Measurements from ENCODE around the gene WASHC3. TPM values are rescaled to one million over a fixed set of nuclear protein-coding genes. Genes with fewer than 3 reads are reported as not detected.

The WASHC3 gene
- total and polyA plus RNA-seq, 7 experiments from 2014 or later, result 32.8 to 87.9 (median 51.0) TPM

DNA sequence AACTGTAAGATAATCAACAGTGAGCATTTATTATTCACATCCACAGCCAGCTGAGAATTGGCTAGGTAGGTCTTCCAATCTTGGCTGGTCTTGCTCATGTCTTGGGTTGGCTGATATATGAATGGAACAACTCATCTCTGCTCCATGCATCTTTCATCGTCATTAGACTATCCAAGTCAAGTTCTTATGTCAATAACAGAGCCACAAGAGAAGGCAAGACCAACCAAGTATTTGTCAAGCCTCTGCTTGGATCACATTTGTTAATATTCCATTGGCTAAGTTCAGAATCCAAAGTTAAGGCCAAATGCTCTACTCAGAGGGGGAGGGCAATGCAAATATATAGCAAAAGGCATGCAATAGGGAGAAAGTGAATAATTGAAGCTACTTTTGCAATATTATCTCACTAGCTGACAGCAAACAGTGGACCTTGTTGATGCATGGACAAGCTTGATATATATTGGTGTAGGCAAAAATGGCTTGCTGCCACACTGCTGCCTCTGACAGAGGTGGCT, 53.1 kb downstream of the WASHC3 start:
- ATAC-seq, result no peak
- no peak for DNase-seq
- Mint-ChIP-seq H3K4me3 (no peak overlapping the region), H3K4me1 (peaks cover 0 to 5% (median 0%) of the 10 kb centered on the region in 7 donors), H3K36me3 (peaks cover 5 to 27% (median 22%) of the 10 kb centered on the region in 5 donors), H3K9me3 (no peaks in the 10 kb centered on the region), H3K27me3 (no peaks in the 10 kb centered on the region), H3K27ac (peak overlapping the region in 1 of 9 donors; percentile 29)
- Histone ChIP-seq H3K27ac (ENCODE audit: low read depth, low read length) (no peak overlapping the region), H3K36me3 (ENCODE audit: control insufficient read depth in 2 of 3, insufficient read depth in 3 of 3, low read length in 3 of 3) (peaks cover 0 to 9% (median 8%) of the 10 kb centered on the region in 3 experiments), H3K4me1 (ENCODE audit: control insufficient read depth in 2 of 2, insufficient read depth in 2 of 2, low read length in 2 of 2) (no peaks in the 10 kb centered on the region), H3K4me3 (ENCODE audit: low read length) (no peak overlapping the region), H3K27me3 (ENCODE audit: control insufficient read depth in 2 of 2, insufficient read depth in 2 of 2, low read length in 2 of 2) (no peaks in the 10 kb centered on the region), H3K9me3 (ENCODE audit: control insufficient read depth in 2 of 3, low read length in 3 of 3) (no peaks in the 10 kb centered on the region)
- ChIA-PET CTCF (no interaction called here), POLR2A (no interaction called here)
- intact Hi-C loops (cut with micrococcal nuclease), result no loop called here

DNA sequence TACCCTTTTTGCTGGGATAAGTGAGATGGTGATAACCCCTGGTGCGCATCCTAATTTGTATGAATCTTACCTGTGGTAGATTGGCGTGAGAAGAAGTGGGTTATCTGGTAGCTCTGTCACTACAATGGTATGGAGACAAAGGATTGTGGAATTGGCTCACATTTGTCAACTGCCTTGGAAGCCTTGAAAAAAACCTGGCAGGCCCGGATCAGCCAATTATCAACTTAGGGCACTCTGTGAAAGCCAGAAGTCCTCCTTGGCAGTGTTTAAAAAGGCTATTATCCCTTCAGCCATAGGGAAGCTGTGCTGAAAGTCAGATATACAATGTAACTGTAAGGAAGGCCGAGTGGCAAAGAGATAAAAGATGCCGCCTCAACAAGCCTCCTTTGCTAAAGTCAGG, 56.5 kb downstream of the WASHC3 start:
- ChIA-PET CTCF (no interaction called here), POLR2A (no interaction called here)
- ATAC-seq, result no peak
- Mint-ChIP-seq H3K27ac (no peak overlapping the region), H3K27me3 (peaks cover 0 to 9% (median 6%) of the 10 kb centered on the region in 5 donors), H3K9me3 (no peaks in the 10 kb centered on the region), H3K4me1 (peaks cover 0 to 3% (median 0%) of the 10 kb centered on the region in 7 donors), H3K4me3 (no peak overlapping the region), H3K36me3 (peaks cover 0 to 13% (median 5%) of the 10 kb centered on the region in 5 donors)
- Histone ChIP-seq H3K27ac (ENCODE audit: low read depth, low read length) (no peak overlapping the region), H3K27me3 (ENCODE audit: control insufficient read depth in 2 of 2, insufficient read depth in 2 of 2, low read length in 2 of 2) (no peaks in the 10 kb centered on the region), H3K4me3 (ENCODE audit: low read length) (no peak overlapping the region), H3K36me3 (ENCODE audit: control insufficient read depth in 2 of 3, insufficient read depth in 3 of 3, low read length in 3 of 3) (no peaks in the 10 kb centered on the region), H3K4me1 (ENCODE audit: control insufficient read depth in 2 of 2, insufficient read depth in 2 of 2, low read length in 2 of 2) (no peaks in the 10 kb centered on the region), H3K9me3 (ENCODE audit: control insufficient read depth in 2 of 3, low read length in 3 of 3) (no peaks in the 10 kb centered on the region)
- no peak for DNase-seq
- intact Hi-C loops (cut with micrococcal nuclease), result no loop called here

DNA sequence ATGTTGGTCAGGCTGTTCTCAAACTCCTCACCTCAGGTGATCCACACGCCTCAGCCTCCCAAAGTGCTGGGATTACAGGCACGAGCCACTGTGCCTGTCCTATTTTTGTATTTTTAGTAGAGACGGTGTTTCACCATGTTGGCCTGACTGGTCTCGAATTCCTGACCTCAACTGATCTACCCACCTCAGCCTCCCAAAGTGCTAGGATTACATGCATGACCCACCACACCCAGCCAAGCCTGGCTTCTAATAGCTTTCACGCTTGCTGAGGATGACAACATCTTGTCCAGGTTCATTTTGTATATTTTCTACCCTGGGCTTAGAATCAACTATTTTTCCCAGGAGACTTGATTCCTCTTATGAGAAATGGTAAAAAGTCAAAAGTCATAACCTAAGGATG, 64.7 kb downstream of the WASHC3 start:
- Histone ChIP-seq H3K4me1 (ENCODE audit: control insufficient read depth in 2 of 2, insufficient read depth in 2 of 2, low read length in 2 of 2) (no peaks in the 10 kb centered on the region), H3K4me3 (ENCODE audit: low read length) (no peak overlapping the region), H3K9me3 (ENCODE audit: control insufficient read depth in 2 of 3, low read length in 3 of 3) (no peaks in the 10 kb centered on the region), H3K36me3 (ENCODE audit: control insufficient read depth in 2 of 3, insufficient read depth in 3 of 3, low read length in 3 of 3) (no peaks in the 10 kb centered on the region), H3K27me3 (ENCODE audit: control insufficient read depth in 2 of 2, insufficient read depth in 2 of 2, low read length in 2 of 2) (no peaks in the 10 kb centered on the region), H3K27ac (ENCODE audit: low read depth, low read length) (no peak overlapping the region)
- DNase-seq, result no peak
- Mint-ChIP-seq H3K27me3 (peaks cover 9 to 31% (median 24%) of the 10 kb centered on the region in 5 donors), H3K4me3 (no peak overlapping the region), H3K9me3 (peaks cover 0 to 1% (median 0%) of the 10 kb centered on the region in 11 donors), H3K27ac (no peak overlapping the region), H3K36me3 (no peaks in the 10 kb centered on the region), H3K4me1 (peaks cover 0 to 10% (median 0%) of the 10 kb centered on the region in 7 donors)
- intact Hi-C loops (cut with micrococcal nuclease), result no loop called here
- CTCF ChIA-PET, result no interaction called here
- POLR2A ChIA-PET, result no interaction called here
- no peak for ATAC-seq

DNA sequence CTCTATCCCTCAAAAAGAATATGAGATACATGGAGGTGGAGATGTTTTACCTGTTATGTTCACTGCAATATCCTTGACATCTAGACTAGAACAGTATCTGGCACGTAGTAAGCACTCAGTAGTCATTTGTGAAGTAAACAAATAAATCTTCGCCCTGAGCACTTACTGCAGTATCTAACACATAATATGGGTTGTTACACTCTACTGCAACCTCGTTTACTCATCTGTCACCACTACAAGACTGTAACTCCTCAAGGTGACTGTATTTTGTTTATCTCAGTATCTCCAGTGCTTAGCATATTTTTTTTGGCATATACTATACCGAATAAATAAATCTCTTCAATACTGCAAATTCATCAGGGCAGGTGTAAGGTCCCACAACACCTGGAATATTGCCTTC, 66.1 kb downstream of the WASHC3 start:
- Mint-ChIP-seq H3K4me1 (peaks cover 0 to 10% (median 0%) of the 10 kb centered on the region in 7 donors), H3K4me3 (no peak overlapping the region), H3K36me3 (no peaks in the 10 kb centered on the region), H3K27ac (no peak overlapping the region), H3K9me3 (peaks cover 0 to 1% (median 0%) of the 10 kb centered on the region in 11 donors), H3K27me3 (peaks cover 20 to 34% (median 30%) of the 10 kb centered on the region in 5 donors)
- H3K36me3 ChIP-seq (ENCODE audit: control insufficient read depth in 2 of 3, insufficient read depth in 3 of 3, low read length in 3 of 3), result no peaks in the 10 kb centered on the region
- H3K4me3 ChIP-seq (ENCODE audit: low read length), result no peak overlapping the region
- no peaks in the 10 kb centered on the region for H3K27me3 ChIP-seq (ENCODE audit: control insufficient read depth in 2 of 2, insufficient read depth in 2 of 2, low read length in 2 of 2)
- intact Hi-C loops (cut with micrococcal nuclease), result no loop called here
- DNase-seq (no peak), ATAC-seq (no peak)
- H3K27ac ChIP-seq (ENCODE audit: low read depth, low read length), result no peak overlapping the region
- POLR2A ChIA-PET, result no interaction called here
- CTCF ChIA-PET, result interaction anchor here (0.6 kb wide), 1 partner anchor 416 kb away, joined by 4 read pairs; no protein-coding TSS in a partner anchor
- H3K4me1 ChIP-seq (ENCODE audit: control insufficient read depth in 2 of 2, insufficient read depth in 2 of 2, low read length in 2 of 2), result no peaks in the 10 kb centered on the region
- H3K9me3 ChIP-seq (ENCODE audit: control insufficient read depth in 2 of 3, low read length in 3 of 3), result no peaks in the 10 kb centered on the region

DNA sequence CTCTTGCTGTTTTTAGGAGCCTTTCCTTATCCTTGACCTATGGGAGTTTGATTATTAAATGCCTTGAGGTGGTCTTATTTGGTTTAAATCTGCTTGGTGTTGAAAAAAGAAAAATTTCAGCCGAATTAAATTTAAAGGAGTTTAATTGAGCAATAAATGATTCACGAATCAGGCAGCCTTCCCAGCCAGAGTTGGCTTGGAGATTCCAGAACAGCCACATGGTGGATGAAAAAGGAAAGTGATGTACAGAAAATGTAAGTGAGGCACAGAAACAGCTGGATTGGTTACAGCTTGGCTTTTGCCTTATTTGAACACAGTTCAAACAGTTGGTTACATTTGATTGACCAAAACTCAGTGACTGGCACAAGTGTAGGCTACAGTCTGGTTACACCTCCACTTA, 69.7 kb downstream of the WASHC3 start:
- H3K9me3 Mint-ChIP-seq, result peaks cover 0 to 1% (median 0%) of the 10 kb centered on the region in 11 donors
- POLR2A ChIA-PET, result no interaction called here

DNA sequence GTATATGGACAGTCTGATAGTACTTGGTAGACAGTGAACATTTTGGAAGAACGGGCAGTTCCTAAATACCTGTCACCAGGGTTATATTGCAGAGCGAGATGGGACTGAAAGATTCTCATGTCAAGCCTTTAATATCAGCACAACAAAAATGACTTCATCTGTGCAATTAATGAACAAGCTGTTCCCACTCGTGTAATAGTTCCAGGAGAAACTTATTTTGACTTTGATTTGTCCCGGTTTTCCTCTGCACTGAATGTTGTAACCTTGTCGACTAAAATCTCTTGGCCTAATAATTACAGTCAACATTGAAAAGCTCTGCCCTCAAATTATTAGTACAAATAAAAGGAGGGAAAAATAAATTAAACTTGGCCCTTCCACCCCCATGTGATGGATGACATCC, 79.5 kb downstream of the WASHC3 start:
- no peak for DNase-seq

More for the DNA sequence above, 69.7 kb downstream of the WASHC3 start:
- Mint-ChIP-seq H3K36me3 (no peaks in the 10 kb centered on the region), H3K27ac (no peak overlapping the region), H3K27me3 (peaks cover 21 to 49% (median 24%) of the 10 kb centered on the region in 5 donors), H3K4me3 (no peak overlapping the region), H3K4me1 (peaks cover 0 to 10% (median 0%) of the 10 kb centered on the region in 7 donors)
- H3K27me3 ChIP-seq (ENCODE audit: control insufficient read depth in 2 of 2, insufficient read depth in 2 of 2, low read length in 2 of 2), result no peaks in the 10 kb centered on the region
- CTCF ChIA-PET, result no interaction called here
- intact Hi-C loops (cut with micrococcal nuclease), result no loop called here
- no peak overlapping the region for H3K4me3 ChIP-seq (ENCODE audit: low read length)
- ATAC-seq, result no peak
- H3K4me1 ChIP-seq (ENCODE audit: control insufficient read depth in 2 of 2, insufficient read depth in 2 of 2, low read length in 2 of 2), result no peaks in the 10 kb centered on the region
- H3K36me3 ChIP-seq (ENCODE audit: control insufficient read depth in 2 of 3, insufficient read depth in 3 of 3, low read length in 3 of 3), result no peaks in the 10 kb centered on the region
- no peaks in the 10 kb centered on the region for H3K9me3 ChIP-seq (ENCODE audit: control insufficient read depth in 2 of 3, low read length in 3 of 3)
- DNase-seq, result no peak
- no peak overlapping the region for H3K27ac ChIP-seq (ENCODE audit: low read depth, low read length)

DNA sequence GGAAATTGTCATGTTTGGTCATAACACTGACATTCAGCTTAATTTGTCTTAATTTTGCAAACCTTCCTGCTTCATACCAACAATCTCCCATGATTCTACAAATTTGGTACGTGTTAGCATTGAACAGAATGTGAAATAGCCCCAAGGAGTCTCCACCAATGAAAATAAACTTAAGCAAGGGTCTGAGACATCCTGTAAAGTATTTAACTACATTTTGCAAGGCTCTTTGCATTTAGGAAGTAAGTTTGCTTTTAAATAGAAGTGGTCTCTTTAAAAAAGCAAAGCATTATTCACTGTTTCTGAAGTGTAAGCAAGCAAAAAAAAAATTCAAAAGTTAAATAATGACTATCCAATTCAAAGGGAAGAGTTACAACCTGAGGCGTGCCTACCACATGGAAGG, 79.9 kb downstream of the WASHC3 start:
- no peaks in the 10 kb centered on the region for H3K27me3 ChIP-seq (ENCODE audit: control insufficient read depth in 2 of 2, insufficient read depth in 2 of 2, low read length in 2 of 2)
- H3K27ac ChIP-seq (ENCODE audit: low read depth, low read length), result no peak overlapping the region
- ChIA-PET CTCF (no interaction called here), POLR2A (no interaction called here)
- no peaks in the 10 kb centered on the region for H3K4me1 Mint-ChIP-seq
- H3K27me3 Mint-ChIP-seq, result peaks cover 6 to 33% (median 6%) of the 10 kb centered on the region in 5 donors
- DNase-seq (no peak), ATAC-seq (no peak)
- H3K4me3 Mint-ChIP-seq, result no peak overlapping the region
- H3K4me3 ChIP-seq (ENCODE audit: low read length), result no peak overlapping the region
- no peaks in the 10 kb centered on the region for H3K9me3 ChIP-seq (ENCODE audit: control insufficient read depth in 2 of 3, low read length in 3 of 3)
- no peak overlapping the region for H3K27ac Mint-ChIP-seq
- H3K9me3 Mint-ChIP-seq, result no peaks in the 10 kb centered on the region
- intact Hi-C loops (cut with micrococcal nuclease), result no loop called here
- H3K36me3 Mint-ChIP-seq, result no peaks in the 10 kb centered on the region
- H3K4me1 ChIP-seq (ENCODE audit: control insufficient read depth in 2 of 2, insufficient read depth in 2 of 2, low read length in 2 of 2), result no peaks in the 10 kb centered on the region
- no peaks in the 10 kb centered on the region for H3K36me3 ChIP-seq (ENCODE audit: control insufficient read depth in 2 of 3, insufficient read depth in 3 of 3, low read length in 3 of 3)

More for the DNA sequence above, 79.5 kb downstream of the WASHC3 start:
- H3K9me3 ChIP-seq (ENCODE audit: control insufficient read depth in 2 of 3, low read length in 3 of 3), result no peaks in the 10 kb centered on the region
- no peak overlapping the region for H3K27ac ChIP-seq (ENCODE audit: low read depth, low read length)
- H3K36me3 ChIP-seq (ENCODE audit: control insufficient read depth in 2 of 3, insufficient read depth in 3 of 3, low read length in 3 of 3), result no peaks in the 10 kb centered on the region
- intact Hi-C loops (cut with micrococcal nuclease), result no loop called here
- Mint-ChIP-seq H3K4me3 (no peak overlapping the region), H3K4me1 (no peaks in the 10 kb centered on the region), H3K9me3 (no peaks in the 10 kb centered on the region), H3K27me3 (peaks cover 6 to 38% (median 6%) of the 10 kb centered on the region in 5 donors), H3K36me3 (no peaks in the 10 kb centered on the region), H3K27ac (no peak overlapping the region)
- no peaks in the 10 kb centered on the region for H3K4me1 ChIP-seq (ENCODE audit: control insufficient read depth in 2 of 2, insufficient read depth in 2 of 2, low read length in 2 of 2)
- CTCF ChIA-PET, result no interaction called here
- no peak for ATAC-seq
- H3K27me3 ChIP-seq (ENCODE audit: control insufficient read depth in 2 of 2, insufficient read depth in 2 of 2, low read length in 2 of 2), result no peaks in the 10 kb centered on the region
- no peak overlapping the region for H3K4me3 ChIP-seq (ENCODE audit: low read length)
- POLR2A ChIA-PET, result no interaction called here
